NCI-H1436 treated with DMSO at 0.1 percent for 48 hours (cell line): ENCODE results near the gene FOXO1.
"Not testable (repeated sequence)": the region's sequence is repeated elsewhere in the genome, so short reads cannot be mapped to it uniquely, and the experiment has no call there.

ENCODE experiments used
- DNase-seq: peaks from one replicate; lab custom pipeline; 2025; lab: John Stamatoyannopoulos, UW

The FOXO1 gene

GRCh38 chr13:40666045-40666932 lies at the start of gene FOXO1:
FOXO1 (minus strand) TSS chr13:40666641; CDS start chr13:40666212, 429 bp downstream.
- no peak for DNase-seq

GRCh38 chr13:40714433-40714832 lies 48.0 kb upstream of the FOXO1 start:
- not testable (repeated sequence) for DNase-seq

GRCh38 chr13:40706439-40706838 lies 40.0 kb upstream of the FOXO1 start:
- no peak for DNase-seq

- DNase-seq: no peak
Measured at GRCh38 chr13:40697711-40698110, 31.3 kb upstream of the FOXO1 start.

- no peak for DNase-seq
Measured at GRCh38 chr13:40694426-40694825, 28.0 kb upstream of the FOXO1 start.

- DNase-seq: no peak
Measured at GRCh38 chr13:40692946-40693345, 26.5 kb upstream of the FOXO1 start.

GRCh38 chr13:40688781-40689180 lies 22.3 kb upstream of the FOXO1 start:
- no peak for DNase-seq

GRCh38 chr13:40682449-40683240 lies 16.2 kb upstream of the FOXO1 start:
- DNase-seq: no peak

- DNase-seq: no peak
Measured at GRCh38 chr13:40681341-40682146, 15.1 kb upstream of the FOXO1 start.

- DNase-seq: no peak
Measured at GRCh38 chr13:40680659-40681323, 14.3 kb upstream of the FOXO1 start.

- no peak for DNase-seq
Measured at GRCh38 chr13:40679480-40679985, 13.1 kb upstream of the FOXO1 start.

GRCh38 chr13:40677064-40677463 lies 10.6 kb upstream of the FOXO1 start:
- DNase-seq: no peak

GRCh38 chr13:40676007-40676406 lies 9.6 kb upstream of the FOXO1 start:
- DNase-seq: no peak

GRCh38 chr13:40673414-40673813 lies 7.0 kb upstream of the FOXO1 start:
- no peak for DNase-seq

- DNase-seq: no peak
Measured at GRCh38 chr13:40672765-40673397, 6.4 kb upstream of the FOXO1 start.

- DNase-seq: no peak
Measured at GRCh38 chr13:40671956-40672764, 5.7 kb upstream of the FOXO1 start.

- DNase-seq: no peak
Measured at GRCh38 chr13:40670307-40670706, 3.9 kb upstream of the FOXO1 start.

GRCh38 chr13:40668335-40668734 lies 1.9 kb upstream of the FOXO1 start:
- no peak for DNase-seq

- no peak for DNase-seq
Measured at GRCh38 chr13:40667622-40667978, 1.2 kb upstream of the FOXO1 start.

GRCh38 chr13:40666933-40667621 lies 636 bp upstream of the FOXO1 start:
- no peak for DNase-seq
